SK-N-SH (cell line): ENCODE data around the gene MON1A. TPM values are rescaled to one million over a fixed set of nuclear protein-coding genes. Genes with fewer than 3 reads are reported as not detected.

Source experiments
- CTCF ChIA-PET: fragments of 300-600, 350-600 bp; formaldehyde crosslinking; extraction: SDS; loops from one replicate; lab custom pipeline; 2021; lab: Yijun Ruan, JAX
- POLR2A ChIA-PET: fragments of 350-600 bp; sonication (Branson Sonifier 250); formaldehyde crosslinking; extraction: SDS; loops from one replicate; lab custom pipeline; 2020; ENCODE audit warnings: antibody characterized with exemption, inconsistent platforms; lab: Yijun Ruan, JAX
- DNase-seq: peaks from one replicate; pipeline ENCODE4 v3.0.0; 2012
- H2AFZ ChIP-seq: fragments of 200-600 bp; sonication (generic); 2 replicates; pipeline ENCODE4 v1.8.1; 2016; ENCODE audit warnings: antibody characterized with exemption, mild to moderate bottlenecking, low read depth
- H3F3A ChIP-seq: fragments of 200-600 bp; sonication (generic); replicated peaks from 2 replicates; pipeline ENCODE3; 2016; ENCODE audit warnings: antibody characterized with exemption, mild to moderate bottlenecking; ENCODE audit not compliant: insufficient read depth
- H3K27ac ChIP-seq, 2 experiments: fragments of 200-500 bp in 1 of 2; fragments of 200-600 bp in 1 of 2; sonication (Bioruptor generic) in 1 of 2; sonication (generic), shearing (Covaris generic) in 1 of 2; 2 replicates each; pipeline versions ENCODE4 v1.5.1 to v1.6.1; 2014 to 2016; ENCODE audit warnings: low read depth in 2 of 2, inconsistent platforms in 1 of 2, low read length in 1 of 2, mild to moderate bottlenecking in 1 of 2, mixed read lengths in 1 of 2
- H3K27me3 ChIP-seq: fragments of 200-600 bp; sonication (generic), shearing (Covaris generic); 2 replicates; pipeline ENCODE4 v1.6.1; 2016; ENCODE audit warnings: mixed run types; ENCODE audit not compliant: insufficient read depth
- H3K36me3 ChIP-seq, 2 experiments: fragments of 200-500 bp in 1 of 2; fragments of 200-600 bp in 1 of 2; sonication (Bioruptor generic) in 1 of 2; sonication (generic) in 1 of 2; replicated peaks in 1 of 2; 2 replicates each; pipeline versions ENCODE3 to v1.5.1; 2014 to 2016; ENCODE audit warnings: low read length in 1 of 2, mild to moderate bottlenecking in 1 of 2; ENCODE audit not compliant: insufficient read depth in 2 of 2, control insufficient read depth in 1 of 2
- H3K4me1 ChIP-seq, 2 experiments: fragments of 200-500 bp in 1 of 2; fragments of 200-600 bp in 1 of 2; sonication (Bioruptor generic) in 1 of 2; sonication (generic), shearing (Covaris generic) in 1 of 2; 2 replicates each; pipeline versions ENCODE4 v1.5.1 to v1.6.1; 2014 to 2016; ENCODE audit warnings: low read depth in 1 of 2, low read length in 1 of 2, mixed run types in 1 of 2; ENCODE audit not compliant: insufficient read depth in 2 of 2, control insufficient read depth in 1 of 2
- H3K4me2 ChIP-seq: fragments of 200-600 bp; sonication (generic), shearing (Covaris generic); 2 replicates; pipeline ENCODE4 v1.6.1; 2017; ENCODE audit warnings: mixed run types
- H3K4me3 ChIP-seq, 2 experiments: fragments of 200-500 bp in 1 of 2; fragments of 200-600 bp in 1 of 2; sonication (Bioruptor generic) in 1 of 2; sonication (generic), shearing (Covaris generic) in 1 of 2; 2 replicates each; pipeline versions ENCODE4 v1.5.1 to v1.8.1; 2014 to 2016; ENCODE audit warnings: low read depth in 2 of 2, inconsistent platforms in 1 of 2, low read length in 1 of 2, mild to moderate bottlenecking in 1 of 2, mixed read lengths in 1 of 2, moderate library complexity in 1 of 2
- H3K79me2 ChIP-seq: fragments of 200-600 bp; sonication (generic); 2 replicates; pipeline ENCODE4 v1.8.1; 2017; ENCODE audit warnings: mild to moderate bottlenecking; ENCODE audit not compliant: insufficient read depth
- H3K9ac ChIP-seq: fragments of 200-600 bp; sonication (generic); 2 replicates; pipeline ENCODE4 v1.6.1; 2017; ENCODE audit warnings: mixed run types
- H3K9me2 ChIP-seq: fragments of 200-600 bp; sonication (generic); 2 replicates; pipeline ENCODE4 v1.6.1; 2017; ENCODE audit warnings: mixed run types
- H3K9me3 ChIP-seq: fragments of 200-600 bp; sonication (generic); 2 replicates; pipeline ENCODE4 v1.6.1; 2017; ENCODE audit warnings: mixed run types, mild to moderate bottlenecking, moderate library complexity
- H4K20me1 ChIP-seq: fragments of 200-600 bp; sonication (generic); 2 replicates; pipeline ENCODE4 v1.6.1; 2017; ENCODE audit warnings: mild to moderate bottlenecking, mixed run types; ENCODE audit not compliant: insufficient read depth
- CHD2 ChIP-seq: fragments of 150-350 bp; IDR thresholded peaks from 2 replicates; pipeline ENCODE4 v1.6.1; 2018; ENCODE audit warnings: low read length; ENCODE audit not compliant: partially characterized antibody
- FOXJ3 ChIP-seq: sonication (generic); formaldehyde crosslinking; IDR thresholded peaks from 2 replicates; pipeline ENCODE4 v1.5.1; 2020; ENCODE audit warnings: mild to moderate bottlenecking, missing genetic modification reagents
- GABPA ChIP-seq: IDR thresholded peaks from 2 replicates; pipeline ENCODE4 v1.4.0; 2012; ENCODE audit warnings: low read depth, mild to moderate bottlenecking
- JUND ChIP-seq: IDR thresholded peaks from 2 replicates; pipeline ENCODE4 v1.4.0; 2012
- NFIC ChIP-seq: IDR thresholded peaks from 2 replicates; pipeline ENCODE4 v1.4.0; 2012; ENCODE audit warnings: borderline replicate concordance
- NRF1 ChIP-seq: IDR thresholded peaks from 2 replicates; pipeline ENCODE4 v1.6.1; 2012; ENCODE audit warnings: low read depth, mild to moderate bottlenecking, low read length
- REST ChIP-seq: IDR thresholded peaks from 2 replicates; pipeline ENCODE4 v1.6.1; 2012; ENCODE audit warnings: mild to moderate bottlenecking, low read depth, low read length, moderate library complexity
- RXRA ChIP-seq: IDR thresholded peaks from 2 replicates; pipeline ENCODE4 v1.4.0; 2012; ENCODE audit warnings: low read depth, mild to moderate bottlenecking, borderline replicate concordance
- SMC3 ChIP-seq: IDR thresholded peaks from 2 replicates; pipeline ENCODE4 v1.6.1; 2012; ENCODE audit warnings: low read depth, low read length, improper control_type of control experiment
- TAF1 ChIP-seq: IDR thresholded peaks from 2 replicates; pipeline ENCODE4 v1.6.1; 2012; ENCODE audit warnings: low read depth, mild to moderate bottlenecking, low read length, moderate library complexity, borderline replicate concordance
- TCF12 ChIP-seq: IDR thresholded peaks from 2 replicates; pipeline ENCODE4 v1.4.0; 2012
- TEAD4 ChIP-seq: IDR thresholded peaks from 2 replicates; pipeline ENCODE4 v1.4.0; 2012; ENCODE audit warnings: mild to moderate bottlenecking, borderline replicate concordance; ENCODE audit not compliant: insufficient read depth
- USF1 ChIP-seq: IDR thresholded peaks from 2 replicates; pipeline ENCODE4 v1.4.0; 2012; ENCODE audit warnings: low read depth, borderline replicate concordance
- WGBS: methylation state at CpG from one replicate; pipeline ENCODE4 v1.1.6; 2017; ENCODE audit warnings: low lambda C conversion rate; 5-methylcytosine and 5-hydroxymethylcytosine counted together
- polyA plus RNA-seq, 3 experiments: library from polyadenylated mRNA; depleted of rRNA; stranded (reverse); fragments of >200 nt; gene quantifications; 2 replicates each; pipeline ENCODE4 v1.2.3, GENCODE V29; 2012

The MON1A gene
- polyA plus RNA-seq, 1 of the 3 experiments (the other 2 are of a cell fraction), result 12.0 TPM

- ChIA-PET POLR2A (no interaction called here), CTCF (interaction anchor here (0.8 kb wide), 1 partner anchor 12 kb away, joined by 4 read pairs; no protein-coding TSS in a partner anchor)
- Histone ChIP-seq H3K27me3 (no peaks in the 10 kb centered on the region), H4K20me1 (no peaks in the 10 kb centered on the region), H3K4me1 (peaks cover 0 to 3% of the 10 kb centered on the region in 2 experiments; a peak in 1 of 4 replicates), H3K9ac (no peak overlapping the region), H3K9me2 (no peaks in the 10 kb centered on the region), H3K4me2 (no peak overlapping the region), H2AFZ (no peak overlapping the region), H3K4me3 (no peak overlapping the region), H3K79me2 (no peaks in the 10 kb centered on the region), H3K9me3 (no peaks in the 10 kb centered on the region), H3F3A (no peaks in the 10 kb centered on the region), H3K27ac (no peak overlapping the region), H3K36me3 (peaks cover 0 to 2% of the 10 kb centered on the region in 2 experiments)
- DNase-seq, result no peak
- 93% methylated on average over 4 of the region's 5 CpGs for WGBS
- no peak for TF ChIP-seq TEAD4
- no peak for TF ChIP-seq JUND
- no peak for TF ChIP-seq NFIC
- TF ChIP-seq USF1, result no peak
- no peak for TF ChIP-seq CHD2
- no peak for TF ChIP-seq REST
- no peak for TF ChIP-seq RXRA
- TF ChIP-seq FOXJ3 (CRISPR knock-in tag), result no peak
- no peak for TF ChIP-seq NRF1
- no peak for TF ChIP-seq TCF12
- no peak for TF ChIP-seq SMC3
- no peak for TF ChIP-seq GABPA
- TF ChIP-seq TAF1, result no peak
These were observed 12.9 kb downstream of the MON1A start for GRCh38 chr3:49916686-49917085.

GRCh38 chr3:49914906-49915305, 14.7 kb downstream of the MON1A start:
- Histone ChIP-seq H3K9me2 (no peaks in the 10 kb centered on the region), H3K9ac (no peak overlapping the region), H3K27ac (no peak overlapping the region), H2AFZ (no peak overlapping the region), H3K4me1 (peaks cover 0 to 3% of the 10 kb centered on the region in 2 experiments; a peak in 1 of 4 replicates), H3K4me2 (no peak overlapping the region), H3K79me2 (no peaks in the 10 kb centered on the region), H3K9me3 (no peaks in the 10 kb centered on the region), H3K36me3 (peaks cover 0 to 6% of the 10 kb centered on the region in 2 experiments), H4K20me1 (no peaks in the 10 kb centered on the region), H3K4me3 (no peak overlapping the region), H3F3A (no peaks in the 10 kb centered on the region), H3K27me3 (no peaks in the 10 kb centered on the region)
- WGBS, result 96% methylated on average over 2 of the region's 2 CpGs
- DNase-seq, result no peak
- no peak for TF ChIP-seq JUND
- ChIA-PET CTCF (interaction anchor here (1.3 kb wide), 1 partner anchor 15 kb away, joined by 3 read pairs; the partner anchor contains the start of gene MON1A), POLR2A (interaction anchor here (1.3 kb wide), 1 partner anchor 25 kb away, joined by 3 read pairs; the partner anchor contains the start of gene RBM6)
